ENCODE measurements around the gene ACTG1.

ACTG1 gene

DNA sequence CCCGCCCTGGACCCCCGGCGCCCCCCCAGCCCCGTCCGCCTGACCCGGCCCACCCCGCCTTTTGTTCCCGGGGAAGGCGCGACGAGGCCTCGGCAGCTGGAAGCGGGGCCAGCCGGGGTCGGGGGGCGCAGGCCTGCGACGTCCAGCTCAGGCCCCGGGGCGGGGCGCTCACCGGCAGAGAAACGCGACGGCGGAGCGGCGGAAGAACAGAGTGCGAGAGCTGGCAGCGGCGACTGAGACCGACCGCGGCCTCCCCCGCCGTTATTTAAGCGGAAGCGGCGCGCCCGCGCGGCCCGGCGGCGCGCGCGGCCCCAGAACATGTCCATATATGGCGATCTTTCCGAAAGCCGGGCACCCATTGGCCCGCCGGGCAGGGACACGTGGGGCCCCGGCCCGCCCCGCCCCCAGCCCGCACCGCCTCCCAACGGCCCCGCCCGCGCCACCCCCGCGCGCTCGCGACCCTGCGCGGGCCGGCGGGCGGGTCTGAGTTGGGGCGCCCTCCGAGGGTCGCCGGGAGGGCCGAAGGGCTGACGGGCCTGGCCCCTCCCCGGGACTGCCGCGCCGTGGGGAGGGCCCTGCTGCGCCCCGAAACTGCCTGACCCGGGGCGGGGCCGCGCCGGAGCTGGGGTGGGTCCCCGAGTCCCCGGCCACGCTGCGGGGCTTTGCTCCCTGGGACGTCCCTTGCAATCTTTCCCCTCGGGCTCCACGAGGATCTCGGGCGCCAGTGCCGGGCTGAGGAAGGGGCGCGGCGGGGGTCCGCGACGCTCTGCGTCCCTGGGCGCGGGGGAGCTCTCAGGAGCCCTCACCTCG lies at the start of gene ACTG1:
Gene ACTG1 (minus strand): TSS at position 238 of the 810 bp plus-strand sequence. CDS start 445 bp downstream, outside the sequence.
- peak; percentile 82 to 88 (median 85) for DNase-seq (ENCODE audit: low read depth in 2 of 3, low spot score in 1 of 3)

DNA sequence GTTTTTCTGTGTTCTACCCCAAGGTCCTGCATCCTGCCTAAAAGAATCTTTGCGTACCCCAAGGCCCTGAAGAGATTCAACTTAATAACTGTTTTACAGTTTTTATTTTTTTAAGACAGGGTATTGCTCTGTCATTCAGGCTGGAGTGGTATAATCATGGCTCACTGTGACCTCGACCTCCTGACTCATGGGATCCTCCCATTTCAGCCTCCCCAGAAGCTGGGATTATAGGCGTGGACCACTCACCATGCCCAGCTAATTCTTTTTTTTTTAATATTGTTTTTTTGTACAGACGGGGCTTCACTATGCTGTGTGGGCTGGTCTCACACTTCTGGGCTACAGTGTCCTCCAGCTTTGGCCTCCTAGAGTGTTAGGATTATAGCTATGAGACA lies 48.9 kb upstream of the ACTG1 start:
- no peak for DNase-seq (ENCODE audit: low read depth in 2 of 3, low spot score in 1 of 3)

- no peak for DNase-seq (ENCODE audit: low read depth in 2 of 3, low spot score in 1 of 3)
Measured at GRCh38 chr17:81558941-81559806, 46.6 kb upstream of the ACTG1 start.

DNA sequence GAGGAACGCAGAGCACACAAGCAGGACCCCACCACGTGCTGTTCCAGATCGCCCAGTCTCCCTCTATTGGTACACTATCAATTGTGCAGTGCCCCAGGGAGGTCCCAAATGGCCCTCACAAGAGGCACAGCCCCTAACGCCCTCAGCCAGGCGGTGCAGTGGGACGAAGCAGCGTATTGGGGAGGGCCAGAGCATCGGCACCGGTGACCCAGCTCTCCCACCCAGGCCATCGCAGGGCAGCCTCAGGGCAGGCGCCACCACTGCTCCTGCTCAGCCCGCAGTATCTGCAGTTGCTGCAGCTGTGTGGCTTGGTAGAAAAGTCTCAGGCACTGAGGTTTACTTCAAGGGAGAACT lies 45.5 kb upstream of the ACTG1 start:
- DNase-seq (ENCODE audit: low read depth in 2 of 3, low spot score in 1 of 3) = no peak

DNA sequence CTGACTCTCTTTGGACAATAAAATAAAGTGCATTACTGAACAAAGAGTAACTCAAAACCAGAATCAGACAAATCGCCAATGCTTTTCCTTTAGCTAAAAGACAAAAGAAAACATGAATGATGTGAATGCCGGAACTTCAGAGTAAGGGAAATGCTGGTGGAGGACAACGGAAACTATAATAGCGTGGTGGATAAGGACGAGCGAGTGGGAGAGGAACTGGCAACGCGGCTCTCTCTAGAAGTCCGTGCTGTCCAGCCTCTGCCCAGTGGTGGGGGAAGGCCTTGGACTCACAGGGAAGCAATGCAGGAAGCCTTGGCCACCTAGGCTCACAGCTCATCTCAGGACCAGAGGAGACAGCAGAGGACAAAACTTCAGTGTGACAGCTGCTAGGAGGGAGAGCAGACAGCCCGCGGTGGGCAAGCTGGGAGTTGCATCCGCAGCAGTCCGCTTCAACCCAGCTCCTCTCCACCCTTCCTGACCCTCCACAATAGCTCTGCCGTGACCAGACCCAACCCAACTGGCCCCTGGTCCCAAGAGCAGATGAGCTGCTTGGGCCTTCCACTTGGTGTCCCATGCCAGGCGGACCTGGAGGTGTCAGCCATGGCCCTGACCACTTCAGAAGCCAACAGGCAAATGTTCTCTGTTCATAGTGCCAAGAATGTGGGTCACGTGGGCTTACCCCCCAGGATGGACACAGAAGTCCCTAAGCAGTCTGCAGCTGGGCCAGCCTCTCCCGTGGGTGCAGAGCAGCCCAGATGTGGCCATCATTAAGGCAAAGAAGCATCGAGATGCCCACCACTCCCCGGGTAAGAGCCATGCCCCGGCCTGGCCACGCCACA lies 44.9 kb upstream of the ACTG1 start:
- no peak for DNase-seq (ENCODE audit: low read depth in 2 of 3, low spot score in 1 of 3)

- no peak for DNase-seq (ENCODE audit: low read depth in 2 of 3, low spot score in 1 of 3)
Measured at GRCh38 chr17:81556863-81557262, 44.3 kb upstream of the ACTG1 start.

DNA sequence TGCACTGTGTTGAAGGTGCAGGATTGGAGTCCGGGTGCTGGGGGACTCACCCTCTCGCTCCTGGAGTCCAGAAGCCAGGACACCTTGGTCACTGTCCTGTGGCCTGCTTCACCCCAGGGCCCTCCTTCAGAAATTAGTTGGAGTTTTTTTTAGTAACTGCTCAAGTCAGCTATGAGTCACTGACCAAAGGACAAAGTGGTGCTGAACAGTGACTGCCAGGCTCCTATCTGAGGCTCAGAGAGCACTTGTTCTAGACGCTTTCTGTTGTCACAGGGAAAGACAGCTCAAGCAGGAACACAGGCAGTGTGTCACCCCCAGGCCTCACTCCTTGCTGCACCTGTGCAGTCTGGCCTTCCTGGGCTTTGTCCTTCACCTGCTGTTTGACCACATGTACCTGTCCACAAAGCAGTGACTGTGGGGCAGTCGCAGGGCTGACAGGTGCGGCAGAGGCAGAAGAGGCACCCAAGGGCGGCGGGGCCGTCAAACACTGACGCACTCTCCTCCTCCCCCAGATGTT lies 43.6 kb upstream of the ACTG1 start:
- DNase-seq (ENCODE audit: low read depth in 2 of 3, low spot score in 1 of 3) = no peak

GRCh38 chr17:81553616-81554181 lies 41.1 kb upstream of the ACTG1 start:
- no peak for DNase-seq (ENCODE audit: low read depth in 2 of 3, low spot score in 1 of 3)

GRCh38 chr17:81553018-81553615 lies 40.5 kb upstream of the ACTG1 start:
- DNase-seq (ENCODE audit: low read depth in 2 of 3, low spot score in 1 of 3) = peak; percentile 61 to 74 (median 70)

DNA sequence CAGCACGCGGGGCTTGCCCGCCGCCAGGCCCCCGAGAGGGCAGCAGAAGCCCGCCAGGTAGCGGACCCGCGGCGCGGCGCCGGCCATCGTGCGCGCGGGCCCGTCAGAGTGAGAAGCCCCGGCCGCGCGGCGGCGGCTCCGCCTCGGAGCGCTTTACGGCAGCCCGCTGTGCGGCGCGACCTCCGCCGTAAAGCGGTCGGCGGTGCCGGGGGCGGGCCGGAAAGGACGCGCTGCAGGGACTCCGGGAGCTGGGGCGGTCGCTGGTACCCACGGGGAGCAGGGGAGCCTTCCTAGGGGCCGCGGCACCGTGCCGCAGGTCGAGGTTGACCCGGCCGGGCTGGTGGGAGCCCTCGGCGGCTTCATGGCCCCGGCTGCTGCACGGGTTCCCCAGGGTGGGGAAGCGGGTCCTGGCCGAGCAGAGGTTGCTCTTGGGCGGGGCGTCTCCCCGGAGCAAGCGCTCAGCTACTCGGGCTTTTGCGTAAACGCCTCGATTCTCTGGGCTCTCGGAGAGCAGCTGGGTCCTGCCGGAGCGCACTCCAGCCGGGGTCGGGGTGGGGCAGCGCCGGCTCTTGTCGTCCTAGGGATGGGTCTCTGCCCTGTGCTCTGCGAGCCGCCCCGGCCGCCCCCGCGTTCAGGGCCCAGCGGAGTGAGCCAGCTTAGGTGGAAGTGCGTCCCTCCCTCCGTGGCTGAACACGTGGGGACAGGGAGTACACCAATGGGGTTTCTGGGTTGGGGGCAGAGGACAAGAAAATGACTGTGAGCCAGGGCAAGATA lies 39.8 kb upstream of the ACTG1 start, which contains the start of gene FAAP100:
Gene FAAP100 (minus strand): TSS at position 110 of the 774 bp plus-strand sequence. CDS start 23 bp downstream, at position 87.
- DNase-seq (ENCODE audit: low read depth in 2 of 3, low spot score in 1 of 3) = peak; percentile 64 to 81 (median 65)

DNA sequence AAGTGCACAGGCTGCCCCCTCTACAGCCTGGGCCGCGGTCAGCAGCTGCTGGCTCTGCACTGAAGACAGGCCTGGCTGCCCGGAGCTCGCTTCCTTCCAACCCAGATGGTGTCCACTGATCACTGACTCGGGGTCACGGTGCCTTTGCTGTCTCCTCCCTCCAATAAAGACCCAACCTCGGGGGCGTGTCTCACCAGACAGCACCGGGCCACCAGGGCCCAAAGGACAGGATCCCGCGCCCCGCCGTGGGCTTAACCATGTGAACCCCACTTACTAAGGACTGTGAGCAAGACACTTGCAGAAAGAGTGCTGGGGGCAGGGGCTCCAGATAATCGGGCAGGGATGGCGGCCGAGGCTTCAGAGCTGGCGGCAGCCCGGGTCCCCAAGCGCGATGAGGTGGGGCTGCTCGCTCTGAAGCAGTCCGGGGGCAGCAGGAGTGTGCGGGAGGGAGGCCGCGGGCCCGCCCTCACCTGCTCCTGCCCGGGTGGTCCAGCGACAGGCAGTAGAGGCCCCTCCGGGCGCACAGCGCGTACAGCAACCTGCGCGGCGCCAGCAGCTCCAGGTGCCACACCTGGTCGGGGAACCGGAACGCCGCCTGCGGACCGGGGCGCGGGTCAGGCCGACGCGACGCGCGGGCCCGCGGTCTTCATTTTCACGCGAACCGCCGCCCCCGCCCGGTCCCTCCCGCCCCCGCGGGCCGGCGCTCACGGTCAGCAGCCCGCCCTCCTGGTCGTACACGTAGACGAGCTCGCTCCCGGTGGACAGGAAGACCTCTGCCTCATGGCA lies 39.1 kb upstream of the ACTG1 start:
- no peak for DNase-seq (ENCODE audit: low read depth in 2 of 3, low spot score in 1 of 3)

- DNase-seq (ENCODE audit: low read depth in 2 of 3, low spot score in 1 of 3) = no peak
Measured at GRCh38 chr17:81550830-81551457, 38.3 kb upstream of the ACTG1 start.

GRCh38 chr17:81550285-81550684 lies 37.7 kb upstream of the ACTG1 start:
- no peak for DNase-seq (ENCODE audit: low read depth in 2 of 3, low spot score in 1 of 3)

DNA sequence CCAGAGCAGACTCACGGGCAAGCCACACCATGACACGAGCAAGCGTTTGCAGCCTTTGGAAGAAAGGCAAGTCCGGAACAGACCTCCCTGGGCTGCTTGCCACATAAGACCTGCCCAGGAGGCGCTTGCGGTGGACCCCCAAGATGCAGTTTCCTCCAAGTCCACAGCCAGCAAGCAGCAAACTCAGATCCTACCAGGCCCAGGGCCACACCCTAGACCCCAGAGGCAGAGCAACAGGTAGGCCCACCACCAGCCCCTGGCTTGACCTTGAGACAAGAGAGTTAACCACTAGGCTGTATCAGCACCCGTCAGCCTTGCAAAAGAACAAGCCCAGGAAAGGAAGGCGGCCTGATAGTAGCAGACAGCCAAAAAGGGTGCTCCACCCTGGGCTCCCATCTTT lies 37.2 kb upstream of the ACTG1 start:
- DNase-seq (ENCODE audit: low read depth in 2 of 3, low spot score in 1 of 3) = no peak

- DNase-seq (ENCODE audit: low read depth in 2 of 3, low spot score in 1 of 3) = no peak
Measured at GRCh38 chr17:81549031-81549557, 36.5 kb upstream of the ACTG1 start.

DNA sequence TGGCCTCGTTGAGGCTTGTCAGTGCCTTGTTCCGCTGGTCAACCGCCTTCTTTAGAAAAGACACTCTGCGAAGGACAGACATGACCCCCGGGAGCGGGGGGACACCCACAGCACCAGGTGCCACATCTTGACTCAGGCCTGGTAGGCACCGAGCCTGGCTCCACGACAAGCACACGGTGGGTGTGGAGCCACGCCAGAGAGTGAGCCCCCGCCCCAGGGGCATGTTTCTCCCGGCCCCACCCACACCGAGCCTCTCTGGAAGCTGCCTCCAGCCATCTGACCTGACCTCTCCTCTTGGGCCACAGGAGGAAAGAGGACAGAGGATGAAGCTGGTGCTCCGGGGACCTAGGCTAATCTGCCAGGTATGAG lies 35.0 kb upstream of the ACTG1 start:
- DNase-seq (ENCODE audit: low read depth in 2 of 3, low spot score in 1 of 3) = no peak

DNA sequence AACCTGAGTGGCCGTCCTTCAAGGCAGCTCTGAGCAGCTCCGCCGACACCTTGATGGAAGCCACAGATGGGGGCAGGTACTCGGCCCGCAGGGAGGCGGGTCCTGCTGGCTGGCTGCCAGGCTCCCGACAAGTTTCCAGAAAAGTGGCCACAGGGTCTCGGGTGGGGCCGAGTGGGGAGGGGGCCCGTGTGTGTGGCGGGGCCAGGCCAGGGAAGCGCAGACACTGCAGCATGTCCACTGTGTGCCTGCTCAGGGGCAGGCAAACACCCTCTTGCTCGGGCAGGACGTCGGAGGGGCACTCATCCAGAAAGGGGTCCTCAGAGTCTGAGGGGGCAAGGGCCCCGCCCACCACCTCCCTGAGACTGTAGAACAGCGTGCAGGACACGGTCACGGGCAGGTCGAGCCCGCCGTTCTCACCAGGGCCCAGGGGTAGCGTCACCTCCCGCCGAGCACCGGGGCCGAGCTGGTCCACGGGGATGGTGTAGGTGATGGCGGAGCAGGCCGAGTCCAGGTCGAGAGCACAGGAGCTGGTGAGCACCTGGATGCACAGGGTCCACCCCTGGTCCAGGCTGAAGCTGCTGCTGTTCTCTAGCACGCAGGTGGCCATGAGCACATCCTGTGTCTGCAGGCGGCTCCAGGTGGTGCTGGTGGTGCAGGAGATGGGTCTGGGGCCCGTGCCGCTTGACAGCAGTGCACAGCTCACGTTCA lies 34.5 kb upstream of the ACTG1 start:
- no peak for DNase-seq (ENCODE audit: low read depth in 2 of 3, low spot score in 1 of 3)
